Neural progenitor cell (in vitro differentiated cells): Measurements from ENCODE around the gene TRIM25. TPM values are rescaled to one million over a fixed set of nuclear protein-coding genes. Genes with fewer than 3 reads are reported as not detected.

ENCODE experiments used
- DNase-seq: peaks from one replicate; pipeline ENCODE4 v3.0.0-alpha.2; 2016; ENCODE audit warnings: low spot score
- H2AFZ ChIP-seq: fragments of 200-600 bp; sonication (generic); replicated peaks from 2 replicates; pipeline ENCODE4 v1.6.1; 2016; ENCODE audit warnings: antibody characterized with exemption
- H3F3A ChIP-seq: fragments of 200-600 bp; sonication (generic); 2 replicates; pipeline ENCODE4 v1.6.1; 2016; ENCODE audit warnings: antibody characterized with exemption, low read depth
- H3K27ac ChIP-seq: fragments of 200-600 bp; sonication (generic); 2 replicates; pipeline ENCODE4 v1.5.1; 2016; ENCODE audit warnings: mild to moderate bottlenecking
- H3K27me3 ChIP-seq: fragments of 200-600 bp; sonication (generic); 2 replicates; pipeline ENCODE4 v1.6.1; 2016; ENCODE audit warnings: mild to moderate bottlenecking, moderate library complexity
- H3K36me3 ChIP-seq: fragments of 200-600 bp; sonication (generic); 2 replicates; pipeline ENCODE4 v1.5.1; 2016
- H3K4me1 ChIP-seq: fragments of 200-600 bp; sonication (generic); 2 replicates; pipeline ENCODE4 v1.6.1; 2016; ENCODE audit warnings: mixed run types
- H3K4me2 ChIP-seq: fragments of 200-600 bp; sonication (generic); 2 replicates; pipeline ENCODE4 v1.6.1; 2016
- H3K4me3 ChIP-seq: fragments of 200-600 bp; sonication (generic); 2 replicates; pipeline ENCODE4 v1.5.1; 2016
- H3K79me2 ChIP-seq: fragments of 200-600 bp; sonication (generic); 2 replicates; pipeline ENCODE4 v1.6.1; 2016; ENCODE audit warnings: low read depth
- H3K9ac ChIP-seq: fragments of 200-600 bp; sonication (generic); 2 replicates; pipeline ENCODE4 v1.6.1; 2016
- H3K9me3 ChIP-seq: fragments of 200-600 bp; sonication (generic); 2 replicates; pipeline ENCODE4 v1.5.1; 2016; ENCODE audit warnings: low read depth
- H4K20me1 ChIP-seq: fragments of 200-600 bp; sonication (generic); 2 replicates; pipeline ENCODE4 v1.6.1; 2016; ENCODE audit warnings: low read depth
- H3K27ac Mint-ChIP-seq: 3 replicates; pipeline ENCODE4 v1.8.0; 2021; ENCODE audit warnings: mixed read lengths
- H3K27me3 Mint-ChIP-seq: 2 replicates; pipeline ENCODE4 v1.8.0; 2022; ENCODE audit warnings: low read depth, mild to moderate bottlenecking, inconsistent platforms, moderate library complexity, mixed read lengths; ENCODE audit not compliant: insufficient read depth
- H3K36me3 Mint-ChIP-seq: 3 replicates; pipeline ENCODE4 v1.8.0; 2021; ENCODE audit warnings: mixed read lengths
- H3K4me1 Mint-ChIP-seq: 3 replicates; pipeline ENCODE4 v1.8.0; 2021; ENCODE audit warnings: mixed read lengths
- H3K4me3 Mint-ChIP-seq: 3 replicates; pipeline ENCODE4 v1.8.0; 2021; ENCODE audit warnings: mild to moderate bottlenecking, moderate library complexity, mixed read lengths
- H3K9me3 Mint-ChIP-seq: 3 replicates; pipeline ENCODE4 v1.8.0; 2020; ENCODE audit warnings: mixed read lengths
- CTCF ChIP-seq: fragments of 200-600 bp; sonication (generic); IDR thresholded peaks from 2 replicates; pipeline ENCODE4 v1.5.1; 2017; ENCODE audit warnings: antibody characterized with exemption, mild to moderate bottlenecking
- EZH2 ChIP-seq: fragments of 200-600 bp; sonication (generic); IDR thresholded peaks from 2 replicates; pipeline ENCODE4 v1.6.1; 2017; ENCODE audit warnings: antibody characterized with exemption, mild to moderate bottlenecking, moderate library complexity
- EZH2phosphoT487 ChIP-seq: fragments of 200-600 bp; sonication (generic); IDR thresholded peaks from 2 replicates; pipeline ENCODE4 v1.6.1; 2017; ENCODE audit warnings: antibody characterized with exemption
- total RNA-seq: library from RNA; depleted of rRNA; stranded (reverse); fragments of >200 nt; gene quantifications from 2 replicates; pipeline ENCODE4 v1.2.3, GENCODE V29; 2015; ENCODE audit warnings: low replicate concordance

The TRIM25 gene
- total RNA-seq, 1 donor from 2014 or later, result 7.6 TPM

- Histone ChIP-seq H4K20me1 (no peaks in the 10 kb centered on the region), H3K4me3 (no peak overlapping the region), H3K4me1 (no peaks in the 10 kb centered on the region), H3K4me2 (no peak overlapping the region), H3F3A (no peaks in the 10 kb centered on the region), H3K9ac (no peak overlapping the region), H3K36me3 (no peaks in the 10 kb centered on the region), H3K9me3 (no peaks in the 10 kb centered on the region), H3K27ac (no peak overlapping the region), H3K27me3 (peaks cover 9% of the 10 kb centered on the region), H2AFZ (no peak overlapping the region), H3K79me2 (no peaks in the 10 kb centered on the region)
- Mint-ChIP-seq H3K4me1 (no peaks in the 10 kb centered on the region), H3K4me3 (no peak overlapping the region), H3K36me3 (peaks cover 24% of the 10 kb centered on the region), H3K9me3 (peaks cover 2% of the 10 kb centered on the region), H3K27me3 (peaks cover 5% of the 10 kb centered on the region), H3K27ac (no peak overlapping the region)
- DNase-seq, result no peak
- no peak for TF ChIP-seq EZH2phosphoT487
These were observed 5.8 kb downstream of the TRIM25 start for GRCh38 chr17:56908001-56908542.

DNA sequence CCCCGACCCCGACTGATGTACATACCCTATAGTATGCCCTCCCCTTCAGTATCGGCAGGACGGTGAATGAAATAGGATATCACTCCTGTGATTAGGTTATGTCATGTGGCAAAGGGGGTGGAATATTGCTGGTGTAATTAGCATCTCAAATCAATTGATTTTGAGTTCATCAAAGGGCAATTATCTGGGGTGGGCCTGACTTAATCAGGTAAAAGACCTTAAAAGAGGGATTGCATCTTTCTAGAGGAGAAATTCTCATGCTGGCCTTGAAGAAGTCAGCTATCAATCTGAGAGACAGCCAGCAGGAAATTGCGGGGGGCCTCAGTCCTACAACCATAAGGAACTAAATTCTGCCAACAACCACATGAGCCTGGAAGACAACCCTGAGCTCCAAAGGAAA, 10.3 kb downstream of the TRIM25 start:
- no peak for TF ChIP-seq EZH2phosphoT487
- H3K27me3 Mint-ChIP-seq, result peaks cover 4% of the 10 kb centered on the region
- Histone ChIP-seq H3K9ac (no peak overlapping the region), H3K27ac (no peak overlapping the region), H3K79me2 (no peaks in the 10 kb centered on the region), H3K9me3 (no peaks in the 10 kb centered on the region), H3K4me3 (no peak overlapping the region), H2AFZ (no peak overlapping the region), H3F3A (no peaks in the 10 kb centered on the region), H3K36me3 (no peaks in the 10 kb centered on the region), H3K4me1 (no peaks in the 10 kb centered on the region), H3K4me2 (no peak overlapping the region), H3K27me3 (no peaks in the 10 kb centered on the region), H4K20me1 (no peaks in the 10 kb centered on the region)
- no peak overlapping the region for H3K27ac Mint-ChIP-seq
- H3K9me3 Mint-ChIP-seq, result peaks cover 2% of the 10 kb centered on the region
- H3K4me3 Mint-ChIP-seq, result no peak overlapping the region
- peaks cover 38% of the 10 kb centered on the region for H3K36me3 Mint-ChIP-seq
- H3K4me1 Mint-ChIP-seq, result peaks cover 10% of the 10 kb centered on the region
- no peak for DNase-seq

GRCh38 chr17:56902348-56902747, 11.5 kb downstream of the TRIM25 start:
- H3K4me2 ChIP-seq, result no peak overlapping the region
- H2AFZ ChIP-seq, result no peak overlapping the region
- no peaks in the 10 kb centered on the region for H3K4me1 ChIP-seq
- TF ChIP-seq EZH2 (no peak), CTCF (no peak), EZH2phosphoT487 (no peak)
- no peaks in the 10 kb centered on the region for H3K9me3 ChIP-seq
- Mint-ChIP-seq H3K27ac (no peak overlapping the region), H3K9me3 (peaks cover 2% of the 10 kb centered on the region), H3K27me3 (peaks cover 4% of the 10 kb centered on the region), H3K4me1 (peaks cover 15% of the 10 kb centered on the region), H3K4me3 (no peak overlapping the region), H3K36me3 (peaks cover 42% of the 10 kb centered on the region)
- no peaks in the 10 kb centered on the region for H3K79me2 ChIP-seq
- H3K27ac ChIP-seq, result no peak overlapping the region
- no peaks in the 10 kb centered on the region for H3F3A ChIP-seq
- no peak for DNase-seq
- no peak overlapping the region for H3K4me3 ChIP-seq
- no peaks in the 10 kb centered on the region for H4K20me1 ChIP-seq
- H3K9ac ChIP-seq, result no peak overlapping the region
- no peaks in the 10 kb centered on the region for H3K36me3 ChIP-seq
- H3K27me3 ChIP-seq, result no peaks in the 10 kb centered on the region

- Histone ChIP-seq H3K36me3 (no peaks in the 10 kb centered on the region), H2AFZ (no peak overlapping the region), H3K4me3 (no peak overlapping the region), H4K20me1 (no peaks in the 10 kb centered on the region), H3K4me2 (no peak overlapping the region), H3K27ac (no peak overlapping the region), H3F3A (no peaks in the 10 kb centered on the region), H3K27me3 (no peaks in the 10 kb centered on the region), H3K9me3 (no peaks in the 10 kb centered on the region), H3K9ac (no peak overlapping the region), H3K4me1 (no peaks in the 10 kb centered on the region), H3K79me2 (no peaks in the 10 kb centered on the region)
- H3K27ac Mint-ChIP-seq, result peak overlapping the region; percentile 93
- H3K4me1 Mint-ChIP-seq, result peaks cover 30% of the 10 kb centered on the region
- no peak for TF ChIP-seq CTCF
- no peak for TF ChIP-seq EZH2
- no peak for TF ChIP-seq EZH2phosphoT487
- peaks cover 4% of the 10 kb centered on the region for H3K27me3 Mint-ChIP-seq
- H3K4me3 Mint-ChIP-seq, result no peak overlapping the region
- peaks cover 34% of the 10 kb centered on the region for H3K36me3 Mint-ChIP-seq
- peaks cover 2% of the 10 kb centered on the region for H3K9me3 Mint-ChIP-seq
- no peak for DNase-seq
These were observed 14.4 kb downstream of the TRIM25 start for GRCh38 chr17:56899403-56899802.
